SU-DHL-6 (cell line): ENCODE measurements around the gene TSHB.

Experiments used
- H2AFZ ChIP-seq: fragments of 200-600 bp; sonication (generic); 2 replicates; pipeline ENCODE4 v1.6.1; 2014; ENCODE audit warnings: low read depth, mild to moderate bottlenecking, moderate library complexity, mixed read lengths, antibody characterized with exemption, low read length; ENCODE audit not compliant: severe bottlenecking
- H3F3A ChIP-seq: fragments of 200-600 bp; shearing (Covaris generic); 2 replicates; pipeline ENCODE4 v1.6.0; 2016; ENCODE audit warnings: antibody characterized with exemption, mild to moderate bottlenecking; ENCODE audit not compliant: insufficient read depth
- H3K27ac ChIP-seq: fragments of 200-600 bp; sonication (generic); 2 replicates; pipeline ENCODE4 v1.5.1; 2016; ENCODE audit warnings: low read depth, mild to moderate bottlenecking, low read length, moderate library complexity, mixed read lengths
- H3K27me3 ChIP-seq: fragments of 200-600 bp; sonication (generic), shearing (Covaris generic); 2 replicates; pipeline ENCODE4 v1.6.0; 2014; ENCODE audit warnings: mild to moderate bottlenecking, low read length
- H3K36me3 ChIP-seq: fragments of 200-600 bp; sonication (generic); 2 replicates; pipeline ENCODE4 v1.6.1; 2014; ENCODE audit warnings: mild to moderate bottlenecking, low read length, mixed read lengths
- H3K4me2 ChIP-seq: fragments of 300-600, 200-600 bp; shearing (Covaris generic), sonication (generic); 2 replicates; pipeline ENCODE4 v1.6.0; 2014; ENCODE audit warnings: low read length, low read depth, mild to moderate bottlenecking; ENCODE audit not compliant: poor library complexity, severe bottlenecking
- H3K4me3 ChIP-seq: fragments of 200-600 bp; sonication (generic); 2 replicates; pipeline ENCODE4 v1.5.1; 2014; ENCODE audit warnings: antibody characterized with exemption, low read length, mild to moderate bottlenecking, mixed read lengths; ENCODE audit not compliant: insufficient read depth, poor library complexity, severe bottlenecking
- H3K79me2 ChIP-seq: fragments of 200-600 bp; sonication (generic); 2 replicates; pipeline ENCODE4 v1.6.1; 2014; ENCODE audit warnings: mild to moderate bottlenecking, low read length, moderate library complexity; ENCODE audit not compliant: insufficient read depth
- H3K9ac ChIP-seq: fragments of 200-600 bp; sonication (generic); 2 replicates; pipeline ENCODE4 v1.7.0; 2014; ENCODE audit warnings: mild to moderate bottlenecking, low read length
- H3K9me2 ChIP-seq: fragments of 200-600 bp; sonication (generic); replicated peaks from 2 replicates; pipeline ENCODE4 v1.6.1; 2014; ENCODE audit warnings: low read length; ENCODE audit not compliant: insufficient read depth
- H3K9me3 ChIP-seq: fragments of 200-600 bp; sonication (generic); 2 replicates; pipeline ENCODE4 v1.6.1; 2014; ENCODE audit warnings: low read length, mixed read lengths; ENCODE audit not compliant: insufficient read depth
- H4K20me1 ChIP-seq: fragments of 200-600 bp; sonication (generic); 2 replicates; pipeline ENCODE4 v1.6.1; 2014; ENCODE audit warnings: low read depth, mild to moderate bottlenecking, antibody characterized with exemption, low read length, moderate library complexity, mixed read lengths
- CTCF ChIP-seq: fragments of 200-600 bp; sonication (generic); IDR thresholded peaks from one replicate; pipeline ENCODE4 v1.5.1; 2017; ENCODE audit warnings: antibody characterized with exemption, mild to moderate bottlenecking, low read length, moderate library complexity; ENCODE audit not compliant: insufficient read depth, poor library complexity, severe bottlenecking
- EZH2phosphoT487 ChIP-seq: fragments of 200-600 bp; sonication (generic), shearing (Covaris generic); conservative IDR thresholded peaks from 2 replicates; pipeline ENCODE4 v1.6.1; 2018; ENCODE audit warnings: mild to moderate bottlenecking, antibody characterized with exemption, low read length, moderate library complexity, mixed read lengths

The TSHB gene

GRCh38 chr1:115021145-115021544 is 8.5 kb upstream of the TSHB start:
- Histone ChIP-seq H3K4me2 (no peak overlapping the region), H3K9ac (no peak overlapping the region), H3K9me2 (no peaks in the 10 kb centered on the region), H4K20me1 (no peaks in the 10 kb centered on the region), H3K27me3 (no peaks in the 10 kb centered on the region), H3F3A (no peaks in the 10 kb centered on the region), H3K36me3 (no peaks in the 10 kb centered on the region), H3K79me2 (no peaks in the 10 kb centered on the region), H3K4me3 (no peak overlapping the region), H2AFZ (no peak overlapping the region), H3K9me3 (no peaks in the 10 kb centered on the region), H3K27ac (no peak overlapping the region)
- no peak for TF ChIP-seq EZH2phosphoT487
- TF ChIP-seq CTCF = no peak

- no peak overlapping the region for H3K4me3 ChIP-seq
- H2AFZ ChIP-seq = no peak overlapping the region
- no peaks in the 10 kb centered on the region for H3K27me3 ChIP-seq
- no peaks in the 10 kb centered on the region for H3K79me2 ChIP-seq
- no peaks in the 10 kb centered on the region for H3K36me3 ChIP-seq
- no peaks in the 10 kb centered on the region for H3K9me3 ChIP-seq
- H3K9ac ChIP-seq = no peak overlapping the region
- no peaks in the 10 kb centered on the region for H3K9me2 ChIP-seq
- H4K20me1 ChIP-seq = no peaks in the 10 kb centered on the region
- H3K27ac ChIP-seq = no peak overlapping the region
- H3F3A ChIP-seq = no peaks in the 10 kb centered on the region
- no peak overlapping the region for H3K4me2 ChIP-seq
- TF ChIP-seq CTCF (no peak), EZH2phosphoT487 (no peak)
These were observed 6.0 kb upstream of the TSHB start for GRCh38 chr1:115023593-115023992.

GRCh38 chr1:115031595-115031994 is 2.0 kb downstream of the TSHB start:
- Histone ChIP-seq H3K27ac (no peak overlapping the region), H3K4me2 (no peak overlapping the region), H3K4me3 (no peak overlapping the region), H2AFZ (no peak overlapping the region), H3K27me3 (no peaks in the 10 kb centered on the region; the same call in 1 of the 2 replicates), H3K9me2 (no peaks in the 10 kb centered on the region), H3K9ac (no peak overlapping the region), H3F3A (no peaks in the 10 kb centered on the region), H3K36me3 (no peaks in the 10 kb centered on the region), H4K20me1 (no peaks in the 10 kb centered on the region), H3K9me3 (no peaks in the 10 kb centered on the region), H3K79me2 (no peaks in the 10 kb centered on the region)
- TF ChIP-seq EZH2phosphoT487 = no peak

- Histone ChIP-seq H3K27ac (no peak overlapping the region), H3K79me2 (no peaks in the 10 kb centered on the region), H3F3A (no peaks in the 10 kb centered on the region), H3K27me3 (no peaks in the 10 kb centered on the region; the same call in 1 of the 2 replicates), H3K9me2 (no peaks in the 10 kb centered on the region), H3K9ac (no peak overlapping the region), H3K36me3 (no peaks in the 10 kb centered on the region), H3K9me3 (no peaks in the 10 kb centered on the region), H2AFZ (no peak overlapping the region), H4K20me1 (no peaks in the 10 kb centered on the region), H3K4me2 (no peak overlapping the region), H3K4me3 (no peak overlapping the region)
- TF ChIP-seq CTCF (no peak), EZH2phosphoT487 (no peak)
These were observed 6.0 kb downstream of the TSHB start for GRCh38 chr1:115035652-115036051.
